Activated CD4-positive, alpha-beta T cell treated with anti-CD3 and anti-CD28 coated beads, Interleukin-2, amount 10 ng/mL, durations not matched to agents 24 days and 14 days (primary cell): Measurements from ENCODE around the gene MEIS2. TPM values are rescaled to one million over a fixed set of nuclear protein-coding genes. Genes with fewer than 3 reads are reported as not detected.
A peak's percentile ranks its signal among the peaks of the same experiment; 100 is the strongest.

Experiments
- DNase-seq: peaks from one replicate; pipeline ENCODE4 v3.0.0; 2022
- H3K27ac Mint-ChIP-seq: one replicate; pipeline ENCODE4 v1.8.0; 2022; ENCODE audit warnings: mild to moderate bottlenecking, mixed read lengths
- H3K27me3 Mint-ChIP-seq: one replicate; pipeline ENCODE4 v1.8.0; 2022; ENCODE audit warnings: mixed read lengths
- H3K36me3 Mint-ChIP-seq: one replicate; pipeline ENCODE4 v1.8.0; 2022; ENCODE audit warnings: low read depth, mild to moderate bottlenecking, mixed read lengths
- H3K4me1 Mint-ChIP-seq: one replicate; pipeline ENCODE4 v1.8.0; 2021; ENCODE audit warnings: mixed read lengths
- H3K4me3 Mint-ChIP-seq: one replicate; pipeline ENCODE4 v1.8.0; 2022; ENCODE audit warnings: mild to moderate bottlenecking, moderate library complexity, mixed read lengths
- H3K9me3 Mint-ChIP-seq: one replicate; pipeline ENCODE4 v1.8.0; 2021; ENCODE audit warnings: mixed read lengths
- intact Hi-C: fragments of 100-400 bp; cut with micrococcal nuclease; formaldehyde crosslinking; loops from one replicate; pipeline ENCODE4 v1.15.1; 2023
- total RNA-seq: library from RNA; stranded (reverse); gene quantifications from 2 replicates; pipeline ENCODE4 v1.2.3, GENCODE V29; 2022

The MEIS2 gene
- total RNA-seq, 1 donor from 2014 or later: not detected

DNA sequence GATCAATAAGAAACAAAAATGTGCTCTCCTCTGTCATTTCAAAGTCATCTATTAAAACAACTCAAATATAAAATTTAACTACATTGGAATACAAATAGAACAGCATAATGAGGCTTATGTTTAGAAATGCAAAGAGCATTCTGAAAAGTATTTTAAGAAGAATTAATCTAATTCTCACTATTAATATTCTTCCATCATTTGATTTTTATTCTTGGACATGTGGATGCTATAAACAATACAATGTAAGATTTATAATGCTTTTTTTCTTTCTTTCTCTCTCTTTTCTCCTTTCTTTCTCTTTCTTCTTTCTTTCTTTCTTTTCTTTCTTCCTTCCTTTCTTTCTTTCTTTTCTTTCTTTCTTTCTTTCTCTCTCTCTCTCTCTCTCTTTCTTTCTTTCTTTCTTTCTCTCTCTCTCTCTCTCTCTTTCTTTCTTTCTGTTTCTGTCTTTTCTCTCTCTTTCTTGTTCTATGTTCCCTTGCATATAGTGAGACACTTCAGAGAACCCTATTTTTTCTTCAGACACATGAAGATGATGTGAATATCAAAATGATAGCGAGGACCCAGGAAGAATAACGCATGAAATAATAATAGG, 32.6 kb upstream of the MEIS2 start:
- Mint-ChIP-seq H3K4me1 (no peaks in the 10 kb centered on the region), H3K36me3 (no peaks in the 10 kb centered on the region), H3K27me3 (peaks cover 3% of the 10 kb centered on the region), H3K9me3 (no peaks in the 10 kb centered on the region), H3K4me3 (no peak overlapping the region), H3K27ac (no peak overlapping the region)
- DNase-seq: no peak
- intact Hi-C loops: loop anchor here (10.0 kb wide), 1 partner anchor 1378 kb away; no protein-coding TSS in a partner anchor

GRCh38 chr15:37131621-37132020, 31.3 kb upstream of the MEIS2 start:
- Mint-ChIP-seq H3K27me3 (peaks cover 3% of the 10 kb centered on the region), H3K36me3 (no peaks in the 10 kb centered on the region), H3K9me3 (no peaks in the 10 kb centered on the region), H3K4me1 (no peaks in the 10 kb centered on the region), H3K27ac (no peak overlapping the region), H3K4me3 (no peak overlapping the region)
- DNase-seq: no peak
- intact Hi-C loops: loop anchor here (10.0 kb wide), 1 partner anchor 1377 kb away; no protein-coding TSS in a partner anchor

- no peak for DNase-seq
- H3K9me3 Mint-ChIP-seq: no peaks in the 10 kb centered on the region
Measured at GRCh38 chr15:37130356-37130755, 30.0 kb upstream of the MEIS2 start.

DNA sequence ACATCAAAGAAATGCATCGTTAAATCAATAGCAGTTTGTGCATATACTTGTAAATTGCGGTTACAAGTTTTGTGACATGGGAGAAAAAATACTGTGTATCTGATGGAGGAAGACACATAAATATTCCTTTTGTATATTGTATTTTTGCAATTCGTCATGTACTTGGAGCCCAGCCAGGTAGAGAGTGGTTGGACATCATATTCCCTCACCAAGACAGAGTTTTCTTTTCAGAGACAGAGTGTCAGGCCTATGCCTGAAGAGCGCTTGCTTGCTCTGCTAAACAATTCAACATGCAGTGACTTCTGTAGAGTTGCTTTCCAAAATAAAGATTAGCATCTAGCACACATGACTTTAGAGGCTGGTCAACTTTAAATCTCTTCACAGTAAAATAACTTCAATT, 24.8 kb upstream of the MEIS2 start:
- Mint-ChIP-seq H3K4me1 (no peaks in the 10 kb centered on the region), H3K9me3 (no peaks in the 10 kb centered on the region), H3K36me3 (no peaks in the 10 kb centered on the region), H3K27me3 (no peaks in the 10 kb centered on the region), H3K4me3 (no peak overlapping the region), H3K27ac (no peak overlapping the region)
- intact Hi-C loops: no loop called here
- DNase-seq: no peak

More at GRCh38 chr15:37130356-37130755, 30.0 kb upstream of the MEIS2 start:
- no peaks in the 10 kb centered on the region for H3K4me1 Mint-ChIP-seq
- no peak overlapping the region for H3K4me3 Mint-ChIP-seq
- intact Hi-C loops: loop anchor here (10.0 kb wide), 1 partner anchor 1376 kb away; no protein-coding TSS in a partner anchor
- H3K27me3 Mint-ChIP-seq: peaks cover 3% of the 10 kb centered on the region
- no peak overlapping the region for H3K27ac Mint-ChIP-seq
- H3K36me3 Mint-ChIP-seq: no peaks in the 10 kb centered on the region

DNA sequence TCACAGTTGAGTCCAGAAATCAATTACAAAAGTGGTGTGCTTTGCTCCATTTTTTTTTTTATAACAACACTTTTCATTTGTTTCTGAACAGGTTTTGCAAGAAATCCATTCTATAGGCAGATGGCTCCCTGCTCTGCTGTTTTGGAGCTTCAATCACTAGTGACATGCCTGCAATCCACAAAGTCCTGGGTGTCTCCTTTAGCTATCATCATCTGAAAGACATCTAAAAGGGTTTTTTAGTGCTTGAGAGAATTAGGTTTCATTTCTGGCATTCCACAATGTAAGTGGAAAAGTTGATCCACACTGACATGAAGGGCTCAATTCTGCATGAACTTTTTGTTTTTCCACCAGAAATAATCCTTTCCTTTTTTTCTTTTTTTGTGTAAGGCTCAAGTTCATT, 24.0 kb upstream of the MEIS2 start:
- no peaks in the 10 kb centered on the region for H3K27me3 Mint-ChIP-seq
- no peak for DNase-seq
- no peaks in the 10 kb centered on the region for H3K36me3 Mint-ChIP-seq
- no peaks in the 10 kb centered on the region for H3K9me3 Mint-ChIP-seq
- H3K4me1 Mint-ChIP-seq: no peaks in the 10 kb centered on the region
- intact Hi-C loops: no loop called here
- H3K27ac Mint-ChIP-seq: no peak overlapping the region
- H3K4me3 Mint-ChIP-seq: no peak overlapping the region

DNA sequence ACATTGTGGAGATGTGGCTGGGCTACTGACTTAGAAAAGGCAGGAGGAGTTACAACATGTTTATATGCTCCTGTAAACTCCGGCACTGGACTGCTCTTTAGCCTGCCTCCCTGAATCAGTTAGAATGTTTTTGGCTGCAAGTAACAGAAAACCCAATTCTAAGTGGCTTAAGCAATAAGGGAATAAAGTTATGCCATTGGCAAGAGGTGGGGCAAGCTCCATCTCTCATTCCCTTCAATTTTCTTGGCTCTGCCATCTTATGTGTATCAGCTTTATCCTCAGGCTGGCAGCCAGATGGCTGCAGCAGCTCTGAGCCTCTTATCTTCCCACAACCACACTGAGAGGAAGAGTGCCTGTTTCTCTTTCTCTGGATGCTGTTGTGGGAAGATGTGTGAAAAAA, 22.4 kb upstream of the MEIS2 start:
- Mint-ChIP-seq H3K27ac (no peak overlapping the region), H3K36me3 (no peaks in the 10 kb centered on the region), H3K9me3 (no peaks in the 10 kb centered on the region), H3K27me3 (no peaks in the 10 kb centered on the region), H3K4me1 (no peaks in the 10 kb centered on the region), H3K4me3 (no peak overlapping the region)
- intact Hi-C loops: no loop called here
- DNase-seq: no peak

DNA sequence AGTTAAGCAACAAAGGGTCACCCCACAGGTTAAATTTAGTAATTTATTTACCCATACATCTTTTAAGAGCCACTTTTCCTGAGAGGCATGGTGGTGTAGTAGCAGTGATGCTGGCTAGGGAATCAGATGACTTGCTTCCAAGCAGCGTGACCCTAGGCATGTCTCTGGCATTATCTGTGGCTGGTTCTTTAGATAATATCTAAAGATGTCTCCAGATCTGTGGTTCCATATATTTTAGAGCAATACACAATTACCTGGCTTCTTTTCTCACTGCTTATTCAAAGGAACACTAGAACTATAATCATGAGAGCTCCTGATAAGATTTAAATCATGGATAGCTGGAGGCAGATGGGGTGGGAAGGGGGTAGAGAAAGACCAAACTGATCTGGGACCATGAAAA, 21.1 kb upstream of the MEIS2 start:
- Mint-ChIP-seq H3K27ac (no peak overlapping the region), H3K9me3 (no peaks in the 10 kb centered on the region), H3K4me3 (no peak overlapping the region), H3K4me1 (no peaks in the 10 kb centered on the region), H3K27me3 (no peaks in the 10 kb centered on the region), H3K36me3 (no peaks in the 10 kb centered on the region)
- intact Hi-C loops: no loop called here
- DNase-seq: no peak

DNA sequence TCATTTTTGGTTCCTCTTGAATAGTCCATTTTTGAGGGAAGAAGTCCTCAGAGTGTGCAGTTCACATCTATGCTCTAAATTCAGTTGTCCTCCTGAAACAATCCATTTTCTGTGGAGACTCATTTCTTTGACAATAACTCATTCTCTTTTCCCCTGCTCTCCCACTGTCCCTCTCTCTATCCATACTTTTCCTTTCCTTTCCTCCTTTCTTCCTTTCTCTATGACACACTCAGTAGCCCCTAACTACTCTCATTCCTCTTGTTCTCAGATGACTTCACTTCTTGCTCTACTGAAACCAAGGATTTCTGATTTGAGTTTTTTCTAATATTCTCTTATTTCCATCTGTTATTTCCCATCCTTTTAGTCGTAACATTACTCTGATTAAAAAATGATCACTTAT, 16.7 kb upstream of the MEIS2 start:
- intact Hi-C loops: no loop called here
- Mint-ChIP-seq H3K4me1 (no peaks in the 10 kb centered on the region), H3K27ac (no peak overlapping the region), H3K9me3 (no peaks in the 10 kb centered on the region), H3K36me3 (no peaks in the 10 kb centered on the region), H3K27me3 (peaks cover 6% of the 10 kb centered on the region), H3K4me3 (no peak overlapping the region)
- DNase-seq: no peak

- DNase-seq: no peak
- no peaks in the 10 kb centered on the region for H3K36me3 Mint-ChIP-seq
- no peaks in the 10 kb centered on the region for H3K9me3 Mint-ChIP-seq
- H3K27ac Mint-ChIP-seq: no peak overlapping the region
- intact Hi-C loops: no loop called here
- peaks cover 21% of the 10 kb centered on the region for H3K27me3 Mint-ChIP-seq
- H3K4me1 Mint-ChIP-seq: no peaks in the 10 kb centered on the region
- no peak overlapping the region for H3K4me3 Mint-ChIP-seq
Measured at GRCh38 chr15:37115538-37115937, 15.2 kb upstream of the MEIS2 start.

GRCh38 chr15:37112971-37113670, 12.8 kb upstream of the MEIS2 start:
- intact Hi-C loops: no loop called here
- H3K9me3 Mint-ChIP-seq: peaks cover 3% of the 10 kb centered on the region
- no peak for DNase-seq
- no peak overlapping the region for H3K27ac Mint-ChIP-seq
- H3K4me3 Mint-ChIP-seq: no peak overlapping the region
- H3K27me3 Mint-ChIP-seq: peaks cover 44% of the 10 kb centered on the region
- H3K4me1 Mint-ChIP-seq: no peaks in the 10 kb centered on the region
- no peaks in the 10 kb centered on the region for H3K36me3 Mint-ChIP-seq

GRCh38 chr15:37112171-37112570, 11.8 kb upstream of the MEIS2 start:
- Mint-ChIP-seq H3K4me1 (no peaks in the 10 kb centered on the region), H3K27ac (no peak overlapping the region), H3K36me3 (no peaks in the 10 kb centered on the region), H3K9me3 (peaks cover 7% of the 10 kb centered on the region), H3K27me3 (peaks cover 53% of the 10 kb centered on the region), H3K4me3 (no peak overlapping the region)
- intact Hi-C loops: no loop called here
- no peak for DNase-seq

GRCh38 chr15:37111427-37111717, 11.0 kb upstream of the MEIS2 start:
- no peaks in the 10 kb centered on the region for H3K36me3 Mint-ChIP-seq
- intact Hi-C loops: no loop called here
- H3K27me3 Mint-ChIP-seq: peaks cover 59% of the 10 kb centered on the region
- no peak overlapping the region for H3K4me3 Mint-ChIP-seq
- H3K27ac Mint-ChIP-seq: peak overlapping the region; percentile 44
- H3K9me3 Mint-ChIP-seq: peaks cover 7% of the 10 kb centered on the region
- peaks cover 2% of the 10 kb centered on the region for H3K4me1 Mint-ChIP-seq
- no peak for DNase-seq

- peaks cover 2% of the 10 kb centered on the region for H3K4me1 Mint-ChIP-seq
- H3K27me3 Mint-ChIP-seq: peaks cover 71% of the 10 kb centered on the region
- H3K36me3 Mint-ChIP-seq: no peaks in the 10 kb centered on the region
- DNase-seq: no peak
- H3K27ac Mint-ChIP-seq: no peak overlapping the region
- H3K4me3 Mint-ChIP-seq: no peak overlapping the region
- intact Hi-C loops: no loop called here
- H3K9me3 Mint-ChIP-seq: peaks cover 7% of the 10 kb centered on the region
Measured at GRCh38 chr15:37109872-37110572, 9.7 kb upstream of the MEIS2 start.

GRCh38 chr15:37109168-37109871, 9.0 kb upstream of the MEIS2 start:
- Mint-ChIP-seq H3K4me3 (no peak overlapping the region), H3K4me1 (peaks cover 2% of the 10 kb centered on the region), H3K36me3 (no peaks in the 10 kb centered on the region), H3K27me3 (peaks cover 78% of the 10 kb centered on the region), H3K9me3 (peaks cover 7% of the 10 kb centered on the region), H3K27ac (no peak overlapping the region)
- intact Hi-C loops: no loop called here
- no peak for DNase-seq
